Stimulated activated effector memory CD8-positive, alpha-beta T cell treated with anti-CD3 and anti-CD28 coated beads, Interleukin-12 subunit alpha, Interleukin-12 subunit beta, amount 100 ng/mL, for 72 hours (primary cell): ENCODE results near the gene ZMIZ1.

Experiments used
- ATAC-seq: fragments of 150-1000 bp; cut with Tn5 transposase; 2 replicates; pipeline ENCODE4 v1.10.0; 2021
- DNase-seq, 2 donors: peaks; one replicate each; pipeline ENCODE4 v3.0.0; 2021 to 2022; ENCODE audit warnings: low spot score in 2 of 2
- H3K27ac Mint-ChIP-seq: one replicate; pipeline ENCODE4 v1.8.0; 2022; ENCODE audit warnings: mild to moderate bottlenecking, mixed read lengths
- H3K36me3 Mint-ChIP-seq: one replicate; pipeline ENCODE4 v1.8.0; 2022; ENCODE audit warnings: mild to moderate bottlenecking, mixed read lengths
- H3K4me1 Mint-ChIP-seq: one replicate; pipeline ENCODE4 v1.8.0; 2022; ENCODE audit warnings: mixed read lengths
- H3K4me3 Mint-ChIP-seq: one replicate; pipeline ENCODE4 v1.8.0; 2022; ENCODE audit warnings: mild to moderate bottlenecking, mixed read lengths
- H3K9me3 Mint-ChIP-seq: one replicate; pipeline ENCODE4 v1.8.0; 2022; ENCODE audit warnings: mixed read lengths

The ZMIZ1 gene

DNA sequence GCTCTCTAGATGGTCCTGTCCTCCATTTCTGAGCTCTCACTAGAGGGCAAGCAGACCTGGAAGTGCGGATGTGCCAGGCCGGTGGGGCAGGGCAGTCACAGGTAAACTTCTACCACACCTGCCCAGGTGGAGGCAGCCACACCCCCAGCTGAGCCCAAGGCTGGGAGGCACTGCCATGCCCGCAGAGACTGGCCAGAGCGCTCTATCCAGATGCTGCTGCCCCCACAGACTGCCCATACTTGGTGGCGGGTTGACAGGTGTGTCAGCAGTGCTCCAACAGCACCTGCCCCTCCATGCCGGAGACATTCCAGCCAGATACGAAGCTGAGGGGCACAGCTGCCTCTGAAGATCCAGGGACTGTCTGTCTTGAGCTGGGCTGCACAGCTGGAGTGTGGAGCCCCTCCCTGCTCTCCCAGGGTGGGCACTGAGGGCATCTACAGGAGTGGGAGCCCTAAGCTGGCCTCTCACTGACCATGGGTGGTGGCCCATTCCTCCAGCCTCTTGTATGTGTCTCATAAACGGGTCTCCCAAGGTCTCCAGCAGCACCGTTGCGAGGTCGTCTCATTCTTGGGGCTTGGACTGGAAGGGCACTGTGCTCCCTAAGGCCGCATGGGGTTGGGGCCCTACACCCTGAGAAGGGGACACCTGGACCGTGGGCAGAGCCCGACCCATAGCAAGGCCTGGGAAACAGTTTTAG is 240.4 kb downstream of the ZMIZ1 start:
- no peak for ATAC-seq
- Mint-ChIP-seq H3K9me3 (no peaks in the 10 kb centered on the region), H3K4me1 (peaks cover 35% of the 10 kb centered on the region), H3K36me3 (peaks cover 95% of the 10 kb centered on the region), H3K4me3 (no peak overlapping the region), H3K27ac (peak overlapping the region; percentile 89)
- DNase-seq, result no peak

GRCh38 chr10:79310200-79310865 is 241.6 kb downstream of the ZMIZ1 start:
- Mint-ChIP-seq H3K9me3 (no peaks in the 10 kb centered on the region), H3K4me1 (peaks cover 36% of the 10 kb centered on the region), H3K36me3 (peaks cover 95% of the 10 kb centered on the region), H3K4me3 (peak overlapping the region; percentile 46), H3K27ac (peak overlapping the region; percentile 87)
- DNase-seq (no peak), ATAC-seq (no peak)

DNA sequence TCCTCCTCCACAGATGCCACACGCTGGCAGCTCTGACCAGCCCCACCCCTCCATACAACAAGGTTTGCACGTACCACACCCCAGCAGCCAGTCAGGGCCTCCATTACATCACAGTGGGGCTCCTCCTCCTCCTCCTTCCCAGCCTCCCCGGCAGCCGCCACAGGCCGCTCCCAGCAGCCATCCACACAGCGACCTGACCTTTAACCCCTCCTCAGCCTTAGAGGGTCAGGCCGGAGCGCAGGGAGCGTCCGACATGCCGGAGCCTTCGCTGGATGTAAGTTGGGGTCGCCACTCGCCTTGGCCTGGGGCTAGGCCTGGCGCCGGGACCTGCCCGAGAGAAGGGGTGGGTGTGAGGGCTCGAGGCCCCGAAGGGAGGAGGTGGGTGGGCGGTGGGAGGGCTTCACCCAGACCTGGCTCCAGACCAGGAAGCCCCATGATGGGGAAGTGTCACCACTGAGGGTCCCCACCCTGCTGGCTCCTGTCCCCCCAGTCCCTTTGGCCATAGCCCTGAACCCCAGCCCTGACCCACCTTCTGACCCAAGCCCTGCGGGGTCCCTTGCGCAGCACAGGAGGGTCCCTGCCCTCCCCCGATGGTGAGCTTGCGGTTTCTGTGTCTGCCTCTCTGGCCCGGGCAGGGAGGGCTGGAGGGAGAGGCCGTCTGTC is 242.3 kb downstream of the ZMIZ1 start:
- Mint-ChIP-seq H3K4me3 (peak overlapping the region; percentile 46), H3K27ac (peak overlapping the region; percentile 87), H3K4me1 (peaks cover 41% of the 10 kb centered on the region), H3K36me3 (peaks cover 95% of the 10 kb centered on the region), H3K9me3 (no peaks in the 10 kb centered on the region)
- ATAC-seq, result peak; percentile 14
- no peak for DNase-seq

GRCh38 chr10:79311581-79312407 is 243.0 kb downstream of the ZMIZ1 start:
- H3K27ac Mint-ChIP-seq, result peak overlapping the region; percentile 86
- ATAC-seq (no peak), DNase-seq (no peak)
- H3K36me3 Mint-ChIP-seq, result peaks cover 93% of the 10 kb centered on the region
- no peaks in the 10 kb centered on the region for H3K9me3 Mint-ChIP-seq
- H3K4me3 Mint-ChIP-seq, result no peak overlapping the region
- peaks cover 46% of the 10 kb centered on the region for H3K4me1 Mint-ChIP-seq

DNA sequence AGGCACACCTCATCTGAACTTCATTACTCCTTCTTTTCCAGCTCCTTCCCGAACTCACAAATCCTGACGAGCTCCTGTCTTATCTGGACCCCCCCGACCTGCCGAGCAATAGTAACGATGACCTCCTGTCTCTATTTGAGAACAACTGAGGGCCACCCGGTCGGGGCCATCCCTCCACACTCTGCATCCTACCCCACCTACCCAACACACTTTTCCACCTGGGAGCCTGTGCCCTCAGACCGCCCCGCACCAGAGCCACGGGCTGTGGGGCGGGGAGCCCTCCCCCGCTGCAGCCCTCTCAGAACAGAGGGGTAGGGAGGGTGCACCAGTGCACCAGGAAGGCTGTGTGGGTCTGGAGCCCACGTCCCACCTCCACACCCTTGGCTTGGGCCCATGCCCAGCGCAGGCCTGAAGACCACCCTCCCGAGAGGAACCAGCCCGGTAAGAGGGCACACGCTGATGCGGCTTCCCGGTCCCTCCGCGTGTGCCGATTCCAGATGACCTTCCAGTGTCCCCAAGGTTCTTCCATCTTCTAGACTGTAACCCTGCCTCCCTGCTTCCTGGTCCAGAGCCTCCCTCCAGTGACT is 243.9 kb downstream of the ZMIZ1 start:
- Mint-ChIP-seq H3K27ac (peak overlapping the region; percentile 86), H3K4me3 (no peak overlapping the region), H3K36me3 (peaks cover 93% of the 10 kb centered on the region), H3K4me1 (peaks cover 55% of the 10 kb centered on the region), H3K9me3 (no peaks in the 10 kb centered on the region)
- DNase-seq, result no peak
- ATAC-seq, result no peak

DNA sequence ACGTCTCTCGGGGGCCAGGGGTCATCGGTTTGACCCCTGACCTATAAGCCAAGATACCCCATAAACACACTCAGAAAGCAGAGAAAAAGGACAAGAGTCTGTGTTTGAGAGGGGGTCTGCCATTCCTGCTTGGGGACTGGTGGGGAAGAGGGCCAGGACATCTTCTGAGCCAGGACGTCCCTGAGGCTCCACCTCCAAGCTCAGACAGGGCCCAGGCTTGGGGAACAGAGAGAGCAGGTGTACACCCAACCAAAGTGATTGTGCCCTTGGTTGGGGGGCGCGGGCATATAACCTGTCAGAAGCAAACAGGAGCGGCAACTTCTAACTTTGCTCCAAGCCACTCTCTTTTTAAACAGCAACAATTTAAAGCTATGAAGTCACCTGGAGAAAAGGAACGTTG is 244.6 kb downstream of the ZMIZ1 start:
- no peak overlapping the region for H3K4me3 Mint-ChIP-seq
- peak overlapping the region; percentile 86 for H3K27ac Mint-ChIP-seq
- H3K4me1 Mint-ChIP-seq, result peaks cover 56% of the 10 kb centered on the region
- ATAC-seq (no peak), DNase-seq (no peak)
- H3K36me3 Mint-ChIP-seq, result peaks cover 93% of the 10 kb centered on the region
- no peaks in the 10 kb centered on the region for H3K9me3 Mint-ChIP-seq

DNA sequence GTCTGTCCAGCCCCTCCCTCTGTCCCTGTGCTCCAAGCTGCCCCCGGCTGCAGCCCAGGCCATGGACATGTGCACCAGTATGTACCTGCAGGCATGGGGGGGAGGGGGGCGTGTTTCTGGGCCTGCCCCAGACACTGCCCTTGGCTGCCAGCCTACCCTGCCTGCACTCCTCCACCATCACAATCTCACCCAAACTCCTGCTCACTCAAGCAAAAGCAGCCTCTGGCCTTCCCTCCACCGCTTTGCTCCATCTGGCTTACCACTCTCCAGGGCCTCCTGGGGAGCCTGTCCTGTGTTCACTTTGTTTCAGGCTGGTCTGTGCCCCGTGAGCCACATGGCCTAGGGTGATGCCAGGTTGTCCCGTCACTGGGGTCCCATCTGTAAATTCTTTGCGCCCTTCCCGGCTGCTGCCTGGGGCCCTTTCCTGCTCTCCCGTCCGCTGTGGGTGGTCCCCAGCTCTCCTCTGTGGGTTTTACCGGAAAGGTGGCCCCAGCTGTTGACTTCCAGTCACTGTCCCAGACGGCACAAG is 245.2 kb downstream of the ZMIZ1 start:
- peaks cover 93% of the 10 kb centered on the region for H3K36me3 Mint-ChIP-seq
- peak overlapping the region; percentile 80 for H3K27ac Mint-ChIP-seq
- no peak overlapping the region for H3K4me3 Mint-ChIP-seq
- ATAC-seq (no peak), DNase-seq (no peak)
- H3K9me3 Mint-ChIP-seq, result peaks cover 5% of the 10 kb centered on the region
- H3K4me1 Mint-ChIP-seq, result peaks cover 58% of the 10 kb centered on the region

DNA sequence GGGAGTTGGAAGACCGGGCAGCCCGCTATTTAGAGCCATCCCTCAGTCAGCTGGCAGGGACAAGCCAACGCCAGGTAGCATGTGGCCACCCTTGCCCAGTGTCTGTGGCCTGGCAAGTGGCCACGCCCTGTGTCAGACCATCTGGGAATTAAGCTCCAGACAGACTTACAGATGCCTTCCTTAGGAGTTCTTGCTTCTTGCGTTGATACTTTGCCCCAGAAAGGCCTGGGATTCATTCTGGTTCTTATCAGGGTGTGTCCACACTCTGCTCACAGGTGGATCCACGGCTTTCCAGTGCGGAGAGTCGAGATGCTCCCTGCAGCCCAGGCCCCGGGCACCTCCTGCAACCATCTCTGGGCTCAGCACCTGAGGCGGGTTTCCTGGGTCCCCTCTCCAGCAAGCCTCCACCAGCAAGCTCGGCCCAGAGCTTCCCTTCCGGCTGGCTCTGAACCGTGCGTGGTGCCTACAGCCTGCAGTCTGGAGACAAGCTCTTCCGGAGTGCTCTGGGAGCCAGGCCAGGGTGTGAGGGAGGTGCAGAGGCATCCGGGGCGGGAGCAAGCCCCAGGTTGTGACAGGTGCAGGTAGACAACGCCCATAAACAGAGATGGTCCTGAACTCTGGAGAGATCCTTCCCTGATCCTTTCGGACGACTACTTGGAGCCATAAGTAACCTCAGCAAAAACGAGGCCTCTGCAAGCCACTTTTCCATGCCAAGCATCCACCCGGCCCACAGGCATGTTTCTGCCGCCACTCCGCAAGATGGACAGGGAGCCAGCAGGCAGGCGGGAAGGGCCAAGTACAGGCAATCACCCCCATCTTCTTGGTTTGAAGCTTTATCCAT is 246.2 kb downstream of the ZMIZ1 start:
- no peak for DNase-seq
- ATAC-seq, result no peak
- H3K36me3 Mint-ChIP-seq, result peaks cover 90% of the 10 kb centered on the region
- H3K4me3 Mint-ChIP-seq, result no peak overlapping the region
- H3K4me1 Mint-ChIP-seq, result peaks cover 60% of the 10 kb centered on the region
- peaks cover 5% of the 10 kb centered on the region for H3K9me3 Mint-ChIP-seq
- peak overlapping the region; percentile 94 for H3K27ac Mint-ChIP-seq

GRCh38 chr10:79315602-79315920 is 246.8 kb downstream of the ZMIZ1 start:
- H3K9me3 Mint-ChIP-seq, result peaks cover 5% of the 10 kb centered on the region
- H3K4me3 Mint-ChIP-seq, result no peak overlapping the region
- H3K36me3 Mint-ChIP-seq, result peaks cover 84% of the 10 kb centered on the region
- H3K27ac Mint-ChIP-seq, result peak overlapping the region; percentile 94
- ATAC-seq, result no peak
- DNase-seq, result no peak
- peaks cover 63% of the 10 kb centered on the region for H3K4me1 Mint-ChIP-seq

DNA sequence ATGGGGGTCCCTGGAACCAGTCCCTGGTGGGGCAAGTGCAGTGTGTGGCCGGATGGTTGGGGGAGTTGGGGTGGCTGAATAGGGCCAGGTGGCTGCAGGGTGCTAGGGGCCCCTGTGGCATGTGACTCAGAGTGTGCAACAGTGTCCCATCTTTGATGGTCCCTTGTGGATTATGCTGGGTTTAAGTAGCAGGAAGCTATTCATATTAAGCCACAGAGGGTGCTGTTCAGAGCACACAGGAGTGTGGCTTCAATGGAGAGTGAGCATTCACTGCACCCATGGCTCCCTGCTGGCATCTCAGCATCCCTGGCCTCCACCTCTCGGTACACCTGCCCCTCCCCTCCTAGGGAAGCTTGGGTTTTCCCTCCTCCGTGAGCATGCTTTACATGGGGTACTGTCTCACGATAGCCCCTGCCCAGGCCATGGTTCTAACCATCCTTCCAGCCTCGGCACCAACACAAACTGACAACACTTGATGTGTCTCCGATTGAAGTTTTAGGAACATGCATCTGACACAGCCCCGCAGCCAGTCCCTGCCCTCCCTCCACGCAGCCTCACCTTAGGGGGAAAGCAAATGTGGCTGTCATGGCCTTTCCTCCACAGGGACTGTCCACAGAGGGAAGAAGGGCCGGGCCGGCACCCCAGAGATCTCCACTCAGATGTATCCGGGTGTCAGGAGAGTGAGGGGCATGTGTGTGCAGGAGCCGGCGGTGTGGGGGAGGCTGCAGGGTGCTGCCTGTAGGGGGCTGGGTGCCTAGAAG is 248.1 kb downstream of the ZMIZ1 start:
- H3K4me3 Mint-ChIP-seq, result peak overlapping the region; percentile 75
- peaks cover 5% of the 10 kb centered on the region for H3K9me3 Mint-ChIP-seq
- H3K4me1 Mint-ChIP-seq, result peaks cover 71% of the 10 kb centered on the region
- peaks cover 75% of the 10 kb centered on the region for H3K36me3 Mint-ChIP-seq
- ATAC-seq (peak; percentile 67), DNase-seq (peak; percentile 26 to 66)
- H3K27ac Mint-ChIP-seq, result peak overlapping the region; percentile 94

GRCh38 chr10:79318369-79318768 is 249.6 kb downstream of the ZMIZ1 start:
- Mint-ChIP-seq H3K9me3 (peaks cover 5% of the 10 kb centered on the region), H3K4me3 (peak overlapping the region; percentile 75), H3K36me3 (peaks cover 60% of the 10 kb centered on the region), H3K4me1 (peaks cover 86% of the 10 kb centered on the region), H3K27ac (peak overlapping the region; percentile 94)
- DNase-seq (no peak), ATAC-seq (no peak)

DNA sequence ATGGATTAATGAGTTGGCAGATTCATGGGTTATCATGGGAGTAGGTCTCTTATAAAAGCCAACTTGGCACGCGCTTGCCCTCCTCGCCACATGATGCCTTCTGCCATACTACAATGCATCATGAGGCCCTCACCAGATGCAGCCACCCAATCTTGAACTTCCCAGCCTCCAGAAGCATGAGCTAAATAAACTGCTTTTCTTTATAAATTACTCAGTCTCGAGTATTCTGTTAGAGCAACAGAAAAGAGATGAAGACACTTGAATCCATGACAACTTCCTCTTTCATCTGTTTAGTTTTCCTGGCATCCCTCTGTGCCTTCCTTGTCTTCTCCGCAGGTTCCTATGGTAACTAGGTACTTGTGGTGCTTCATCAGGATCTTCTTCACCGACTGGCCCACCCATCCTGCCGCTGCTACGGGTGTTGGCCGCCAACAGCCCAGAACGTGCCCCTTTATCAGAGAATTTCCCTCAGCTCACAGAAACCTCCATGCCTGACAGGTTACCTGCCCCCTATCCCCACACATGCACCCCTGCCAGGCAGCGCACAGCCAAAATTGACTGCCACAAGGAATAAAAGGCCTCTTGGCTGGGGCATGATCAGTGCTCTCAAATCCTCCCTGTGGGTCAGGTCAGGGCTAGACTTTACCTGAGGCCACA is 250.5 kb downstream of the ZMIZ1 start:
- H3K9me3 Mint-ChIP-seq, result peaks cover 5% of the 10 kb centered on the region
- peaks cover 85% of the 10 kb centered on the region for H3K4me1 Mint-ChIP-seq
- no peak for ATAC-seq
- DNase-seq, result no peak
- H3K4me3 Mint-ChIP-seq, result peak overlapping the region; percentile 75
- peak overlapping the region; percentile 94 for H3K27ac Mint-ChIP-seq
- peaks cover 51% of the 10 kb centered on the region for H3K36me3 Mint-ChIP-seq

GRCh38 chr10:79320316-79320715 is 251.6 kb downstream of the ZMIZ1 start:
- Mint-ChIP-seq H3K4me1 (peaks cover 87% of the 10 kb centered on the region), H3K4me3 (no peak overlapping the region), H3K36me3 (peaks cover 41% of the 10 kb centered on the region), H3K27ac (peak overlapping the region; percentile 94), H3K9me3 (peaks cover 5% of the 10 kb centered on the region)
- DNase-seq, result no peak
- no peak for ATAC-seq
